ENCODE data around the gene COQ4. TPM values are rescaled to one million over a fixed set of nuclear protein-coding genes. Genes with fewer than 3 reads are reported as not detected.

COQ4 gene
- total RNA-seq, 1 experiment from 2014 or later: 45.8 TPM

DNA sequence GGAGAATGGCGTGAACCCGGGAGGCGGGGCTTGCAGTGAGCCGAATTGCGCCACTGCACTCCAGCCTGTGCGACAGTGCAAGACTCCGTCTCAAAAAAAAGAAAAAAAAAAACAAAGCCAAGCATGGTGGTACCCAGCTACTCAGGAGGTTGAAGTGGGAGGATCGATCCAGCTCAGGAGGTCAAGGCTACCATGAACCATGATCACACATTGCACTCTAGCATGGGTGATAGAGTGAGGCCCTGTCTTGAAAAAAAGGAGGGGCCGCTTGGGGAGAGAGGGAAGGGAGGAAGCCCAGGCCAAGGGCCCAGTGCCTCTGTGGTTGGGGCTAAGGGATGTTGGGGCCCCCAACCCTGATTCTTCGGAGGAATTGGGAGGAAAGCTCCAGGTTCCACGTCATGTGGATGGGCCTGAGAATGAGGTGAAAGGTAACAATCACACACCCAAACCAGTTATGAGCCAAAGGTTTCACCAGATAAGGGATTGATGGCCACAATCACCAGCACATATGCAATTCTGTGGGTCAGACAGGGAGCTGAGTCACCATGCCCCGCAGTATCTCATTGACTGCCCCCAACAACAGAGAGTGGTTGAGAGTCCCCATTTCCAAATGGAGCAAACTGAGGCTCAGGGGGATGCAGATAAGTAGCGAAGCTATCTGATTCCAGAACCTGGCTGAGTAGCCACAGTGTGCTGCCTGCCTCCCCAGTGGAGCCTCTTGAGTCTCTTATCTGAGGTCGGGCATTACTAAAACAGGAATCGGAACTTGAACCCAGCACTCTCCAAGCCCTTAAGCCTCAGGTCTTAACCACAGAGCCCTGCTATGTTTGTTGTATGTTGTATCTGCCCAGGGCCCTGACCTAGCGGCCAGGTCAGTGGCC is 26.1 kb upstream of the COQ4 start (continued):
- TF ChIP-seq, protein P1, sequence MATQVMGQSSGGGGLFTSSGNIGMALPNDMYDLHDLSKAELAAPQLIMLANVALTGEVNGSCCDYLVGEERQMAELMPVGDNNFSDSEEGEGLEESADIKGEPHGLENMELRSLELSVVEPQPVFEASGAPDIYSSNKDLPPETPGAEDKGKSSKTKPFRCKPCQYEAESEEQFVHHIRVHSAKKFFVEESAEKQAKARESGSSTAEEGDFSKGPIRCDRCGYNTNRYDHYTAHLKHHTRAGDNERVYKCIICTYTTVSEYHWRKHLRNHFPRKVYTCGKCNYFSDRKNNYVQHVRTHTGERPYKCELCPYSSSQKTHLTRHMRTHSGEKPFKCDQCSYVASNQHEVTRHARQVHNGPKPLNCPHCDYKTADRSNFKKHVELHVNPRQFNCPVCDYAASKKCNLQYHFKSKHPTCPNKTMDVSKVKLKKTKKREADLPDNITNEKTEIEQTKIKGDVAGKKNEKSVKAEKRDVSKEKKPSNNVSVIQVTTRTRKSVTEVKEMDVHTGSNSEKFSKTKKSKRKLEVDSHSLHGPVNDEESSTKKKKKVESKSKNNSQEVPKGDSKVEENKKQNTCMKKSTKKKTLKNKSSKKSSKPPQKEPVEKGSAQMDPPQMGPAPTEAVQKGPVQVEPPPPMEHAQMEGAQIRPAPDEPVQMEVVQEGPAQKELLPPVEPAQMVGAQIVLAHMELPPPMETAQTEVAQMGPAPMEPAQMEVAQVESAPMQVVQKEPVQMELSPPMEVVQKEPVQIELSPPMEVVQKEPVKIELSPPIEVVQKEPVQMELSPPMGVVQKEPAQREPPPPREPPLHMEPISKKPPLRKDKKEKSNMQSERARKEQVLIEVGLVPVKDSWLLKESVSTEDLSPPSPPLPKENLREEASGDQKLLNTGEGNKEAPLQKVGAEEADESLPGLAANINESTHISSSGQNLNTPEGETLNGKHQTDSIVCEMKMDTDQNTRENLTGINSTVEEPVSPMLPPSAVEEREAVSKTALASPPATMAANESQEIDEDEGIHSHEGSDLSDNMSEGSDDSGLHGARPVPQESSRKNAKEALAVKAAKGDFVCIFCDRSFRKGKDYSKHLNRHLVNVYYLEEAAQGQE (IDR thresholded peaks at IDR 0.05; ENCODE audit: low read depth): no peak
- TF ChIP-seq YY1 (IDR thresholded peaks at IDR 0.05; ENCODE audit: extremely low read depth, insufficient replicate concordance, low read depth, low read length) (no peak), JUND (IDR thresholded peaks at IDR 0.05) (no peak), ELF1 (IDR thresholded peaks at IDR 0.05; ENCODE audit: borderline replicate concordance, low read depth) (no peak), POLR2AphosphoS5 (IDR thresholded peaks at IDR 0.05; ENCODE audit: low read depth, low read length) (no peak), POLR2A (IDR thresholded peaks at IDR 0.05; ENCODE audit: borderline replicate concordance, extremely low read depth, insufficient read depth, insufficient read length) (no peak), RAD21 (IDR thresholded peaks at IDR 0.05; ENCODE audit: low read depth) (no peak)

DNA sequence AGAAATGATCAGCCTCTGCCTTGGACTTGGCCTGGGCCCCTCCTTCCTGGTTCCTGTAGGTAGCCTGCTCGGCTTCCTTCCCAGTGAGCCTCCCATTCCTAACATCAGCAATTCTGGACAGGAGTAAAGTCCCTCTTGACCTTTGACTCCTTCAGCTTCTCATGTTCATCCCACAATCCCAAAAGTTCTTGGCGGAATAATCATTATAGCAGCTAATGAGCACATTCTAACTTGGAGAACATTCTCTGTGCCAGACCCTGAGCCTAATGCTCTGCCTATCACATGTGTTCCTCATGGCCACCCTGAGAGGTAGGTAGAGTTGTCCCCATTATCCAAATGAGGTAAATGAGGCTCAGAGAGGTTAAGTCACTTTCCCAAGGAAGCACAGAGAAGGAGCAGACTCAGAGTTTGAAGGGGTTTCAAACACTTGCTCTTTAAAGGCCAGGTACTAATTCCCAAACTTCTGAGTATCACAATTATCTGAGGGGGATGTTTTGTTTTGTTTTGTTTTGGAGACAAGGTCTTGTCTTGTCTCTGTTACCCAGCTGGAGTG is 25.3 kb upstream of the COQ4 start:
- H3K4me2 ChIP-seq (ENCODE audit: low read length): no peak overlapping the region
- ChIA-PET CTCF (interaction anchor here (3.6 to 4.3 kb wide), 2 partner anchors 44 to 65 kb away, joined by 26 to 40 read pairs; no protein-coding TSS in a partner anchor), POLR2A (interaction anchor here (2.2 kb wide), 1 partner anchor 44 kb away, joined by 9 read pairs; no protein-coding TSS in a partner anchor), RAD21 (ENCODE audit: low non-redundant PET in 1 of 2, low total read pairs in 2 of 2, uncharacterized antibody in 2 of 2, unreplicated experiment in 2 of 2) (no interaction called here)
- no peaks in the 10 kb centered on the region for H3K79me2 ChIP-seq (ENCODE audit: insufficient read depth, low read length)
- no peak overlapping the region for H3K4me3 ChIP-seq (replicated peaks in 1 of 2; ENCODE audit: low read depth in 1 of 2, low read length in 2 of 2)
- H4K20me1 ChIP-seq (ENCODE audit: insufficient read depth): no peaks in the 10 kb centered on the region
- no peak overlapping the region for H3K27ac ChIP-seq (ENCODE audit: low read depth, low read length)
- H3K27me3 ChIP-seq (ENCODE audit: insufficient read depth, low read length): no peaks in the 10 kb centered on the region
- H3K9ac ChIP-seq (ENCODE audit: low read length): no peak overlapping the region
- H3K9me3 ChIP-seq (ENCODE audit: control insufficient read depth in 1 of 2, insufficient read depth in 1 of 2, low read depth in 1 of 2, low read length in 2 of 2): no peaks in the 10 kb centered on the region
- H3K4me1 ChIP-seq (ENCODE audit: control insufficient read depth in 1 of 2, insufficient read depth in 2 of 2, low read length in 2 of 2): peaks cover 5 to 29% of the 10 kb centered on the region in 2 experiments; a peak in 3 of 4 replicates
- no TSS peak for BruUV-seq (replicated peaks)
- no peaks in the 10 kb centered on the region for H3K36me3 ChIP-seq (ENCODE audit: control insufficient read depth in 1 of 2, insufficient read depth in 2 of 2, low read length in 2 of 2)
- H2AFZ ChIP-seq (ENCODE audit: low read depth, low read length, poor library complexity, severe bottlenecking): no peak overlapping the region
- no peaks in the 10 kb centered on the region for H3K9me2 ChIP-seq (ENCODE audit: insufficient read depth)
- no peak for TF ChIP-seq SIN3A (IDR thresholded peaks at IDR 0.05; ENCODE audit: low read depth)
- no peak for TF ChIP-seq ZFX (IDR thresholded peaks at IDR 0.05)
- no peak for TF ChIP-seq TCF7L2 (IDR thresholded peaks at IDR 0.05; ENCODE audit: borderline replicate concordance, extremely low read depth, insufficient read depth, insufficient read length)
- TF ChIP-seq POLR2AphosphoS5 (IDR thresholded peaks at IDR 0.05; ENCODE audit: low read depth, low read length): no peak
- TF ChIP-seq CTCF (IDR thresholded peaks at IDR 0.05 in 2 of 3, conservative IDR thresholded peaks at IDR 0.05 in 1 of 3; ENCODE audit: borderline replicate concordance in 1 of 3, insufficient read depth in 1 of 3, low read depth in 2 of 3, low read length in 2 of 3): no peak
- TF ChIP-seq, protein P2, sequence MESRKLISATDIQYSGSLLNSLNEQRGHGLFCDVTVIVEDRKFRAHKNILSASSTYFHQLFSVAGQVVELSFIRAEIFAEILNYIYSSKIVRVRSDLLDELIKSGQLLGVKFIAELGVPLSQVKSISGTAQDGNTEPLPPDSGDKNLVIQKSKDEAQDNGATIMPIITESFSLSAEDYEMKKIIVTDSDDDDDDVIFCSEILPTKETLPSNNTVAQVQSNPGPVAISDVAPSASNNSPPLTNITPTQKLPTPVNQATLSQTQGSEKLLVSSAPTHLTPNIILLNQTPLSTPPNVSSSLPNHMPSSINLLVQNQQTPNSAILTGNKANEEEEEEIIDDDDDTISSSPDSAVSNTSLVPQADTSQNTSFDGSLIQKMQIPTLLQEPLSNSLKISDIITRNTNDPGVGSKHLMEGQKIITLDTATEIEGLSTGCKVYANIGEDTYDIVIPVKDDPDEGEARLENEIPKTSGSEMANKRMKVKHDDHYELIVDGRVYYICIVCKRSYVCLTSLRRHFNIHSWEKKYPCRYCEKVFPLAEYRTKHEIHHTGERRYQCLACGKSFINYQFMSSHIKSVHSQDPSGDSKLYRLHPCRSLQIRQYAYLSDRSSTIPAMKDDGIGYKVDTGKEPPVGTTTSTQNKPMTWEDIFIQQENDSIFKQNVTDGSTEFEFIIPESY (IDR thresholded peaks at IDR 0.05; ENCODE audit: extremely low read depth, insufficient replicate concordance, low read length): no peak
- no peak for TF ChIP-seq YY1 (IDR thresholded peaks at IDR 0.05; ENCODE audit: extremely low read depth, insufficient replicate concordance, low read depth, low read length)
- no peak for TF ChIP-seq CEBPB (IDR thresholded peaks at IDR 0.05; ENCODE audit: low read depth)
- intact Hi-C loops (cut with micrococcal nuclease): loop anchor here (5.0 to 10.0 kb wide), 2 partner anchors 258 to 340 kb away; partner anchors contain the start of gene SPTAN1
- no peak for ATAC-seq
- DNase-seq (ENCODE audit: low read depth, low spot score): no peak

All from HCT116 (cell line).